SU-DHL-6 (cell line): ENCODE measurements around the gene OR52M1.

Experiments
- CTCF ChIP-seq: fragments of 200-600 bp; sonication (generic); IDR thresholded peaks from one replicate; pipeline ENCODE4 v1.5.1; 2017; ENCODE audit warnings: antibody characterized with exemption, mild to moderate bottlenecking, low read length, moderate library complexity; ENCODE audit not compliant: insufficient read depth, poor library complexity, severe bottlenecking
- EZH2phosphoT487 ChIP-seq: fragments of 200-600 bp; sonication (generic), shearing (Covaris generic); conservative IDR thresholded peaks from 2 replicates; pipeline ENCODE4 v1.6.1; 2018; ENCODE audit warnings: mild to moderate bottlenecking, antibody characterized with exemption, low read length, moderate library complexity, mixed read lengths

DNA sequence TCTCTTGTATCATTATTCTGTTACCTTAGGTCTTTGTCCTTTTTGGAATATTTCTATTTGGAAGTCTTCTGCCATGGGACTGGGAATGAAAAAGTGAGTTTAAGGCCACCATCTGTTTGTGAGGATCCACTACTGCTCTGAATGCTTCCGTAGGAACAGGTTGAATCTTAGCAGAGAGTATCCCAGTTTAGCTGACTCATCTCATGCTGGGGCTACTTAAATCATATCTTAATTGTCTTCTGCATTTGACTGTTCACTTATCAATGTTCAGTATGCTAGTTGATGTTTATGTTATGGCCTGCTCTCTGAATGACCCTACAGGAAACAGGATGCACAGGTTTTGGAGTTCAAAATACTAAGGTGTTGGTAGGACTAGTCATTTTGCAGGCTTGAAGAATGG, 35.1 kb downstream of the OR52M1 start:
- TF ChIP-seq CTCF (no peak), EZH2phosphoT487 (no peak)
